HT1080 (cell line): ENCODE results near the gene APMAP. TPM values are rescaled to one million over a fixed set of nuclear protein-coding genes. Genes with fewer than 3 reads are reported as not detected.
"Not testable (repeated sequence)": the region's sequence is repeated elsewhere in the genome, so short reads cannot be mapped to it uniquely, and the experiment has no call there.

Source experiments
- DNase-seq: peaks from one replicate; pipeline ENCODE4 v3.0.0-alpha.2; 2015; ENCODE audit warnings: low read depth
- total RNA-seq: library from RNA; depleted of rRNA; stranded (reverse); fragments of >200 nt; shearing (Covaris generic); gene quantifications from 2 replicates; pipeline ENCODE4 v1.2.3, GENCODE V29; 2014

The APMAP gene
- total RNA-seq, 1 experiment from 2014 or later: 180 TPM

GRCh38 chr20:24935140-24935539 lies 57.4 kb downstream of the APMAP start:
- no peak for DNase-seq

- DNase-seq: no peak
Measured at GRCh38 chr20:24934716-24935115, 57.8 kb downstream of the APMAP start.

GRCh38 chr20:24934101-24934661 lies 58.4 kb downstream of the APMAP start:
- no peak for DNase-seq

- DNase-seq: no peak
Measured at GRCh38 chr20:24933266-24933908, 59.2 kb downstream of the APMAP start.

- peak; percentile 51 for DNase-seq
Measured at GRCh38 chr20:24931893-24932292, 60.7 kb downstream of the APMAP start.

- DNase-seq: not testable (repeated sequence)
Measured at GRCh38 chr20:24930724-24931688, 61.5 kb downstream of the APMAP start.

- DNase-seq: not testable (repeated sequence)
Measured at GRCh38 chr20:24929867-24930723, 62.5 kb downstream of the APMAP start.

- DNase-seq: not testable (repeated sequence)
Measured at GRCh38 chr20:24929259-24929658, 63.3 kb downstream of the APMAP start.

- not testable (repeated sequence) for DNase-seq
Measured at GRCh38 chr20:24920706-24921105, 71.8 kb downstream of the APMAP start.

- DNase-seq: not testable (repeated sequence)
Measured at GRCh38 chr20:24919665-24920064, 72.9 kb downstream of the APMAP start.

GRCh38 chr20:24918579-24919566 lies 73.7 kb downstream of the APMAP start:
- DNase-seq: no peak

GRCh38 chr20:24917797-24918578 lies 74.6 kb downstream of the APMAP start:
- peak; percentile 60 for DNase-seq

- DNase-seq: no peak
Measured at GRCh38 chr20:24917056-24917455, 75.5 kb downstream of the APMAP start.

GRCh38 chr20:24916412-24916811 lies 76.1 kb downstream of the APMAP start:
- DNase-seq: no peak

GRCh38 chr20:24915892-24916291 lies 76.7 kb downstream of the APMAP start:
- DNase-seq: no peak

GRCh38 chr20:24915440-24915839 lies 77.1 kb downstream of the APMAP start:
- DNase-seq: no peak

GRCh38 chr20:24914388-24915241 lies 77.9 kb downstream of the APMAP start:
- DNase-seq: no peak

- no peak for DNase-seq
Measured at GRCh38 chr20:24913076-24913628, 79.4 kb downstream of the APMAP start.
